OCI-M1 (cell line): ENCODE measurements around the gene HAGHL.
"Not testable (repeated sequence)": the region's sequence is repeated elsewhere in the genome, so short reads cannot be mapped to it uniquely, and the experiment has no call there.

ENCODE experiments used
- DNase-seq: peaks from one replicate; lab custom pipeline; 2025; lab: John Stamatoyannopoulos, UW

Gene HAGHL

DNA sequence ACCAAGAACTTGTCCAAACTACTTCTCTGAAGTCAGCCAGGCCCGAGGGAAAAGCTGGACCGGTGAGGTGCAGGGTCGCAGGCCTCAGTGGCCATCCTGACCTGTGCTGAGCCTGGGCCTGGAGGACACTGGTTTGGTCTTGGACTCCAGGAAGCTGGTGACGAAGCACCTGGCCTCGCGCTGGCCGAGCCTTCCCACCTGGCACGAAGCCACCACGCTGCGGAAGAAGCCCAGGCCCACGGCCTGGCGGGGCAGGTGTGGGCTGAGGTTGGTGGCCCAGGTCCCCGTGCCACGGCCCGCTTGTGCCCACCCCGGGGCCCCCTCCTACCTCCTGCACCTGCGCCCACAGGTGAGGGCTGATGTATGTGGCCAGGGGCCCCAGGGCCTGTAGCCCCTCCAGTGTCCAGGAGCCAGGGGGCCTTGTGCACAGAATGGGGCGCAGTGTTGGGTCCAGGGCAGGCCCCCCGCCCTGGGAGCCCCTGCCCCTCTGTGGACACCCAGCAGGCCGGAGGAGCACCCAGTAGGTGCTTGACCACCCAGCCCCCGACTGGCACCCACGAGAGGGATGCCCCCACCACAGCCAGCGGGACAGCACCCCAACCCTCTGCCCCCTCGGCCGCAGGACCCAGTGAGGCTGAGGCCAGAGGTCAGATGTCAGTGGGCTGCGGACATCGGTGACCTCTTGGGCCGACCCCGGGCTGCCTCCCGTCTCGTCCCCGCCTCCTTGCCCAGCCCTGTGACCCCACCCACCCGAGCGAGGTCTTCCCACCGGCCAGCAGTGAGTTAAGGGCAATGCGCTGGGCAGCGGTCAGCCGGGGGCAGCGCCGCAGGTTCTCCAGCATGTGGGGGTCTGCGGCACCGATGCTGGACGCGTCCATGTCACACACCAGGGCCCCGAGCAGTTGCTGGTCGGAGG lies 47.4 kb downstream of the HAGHL start:
- DNase-seq = no peak

- DNase-seq = no peak
Measured at GRCh38 chr16:775236-775796, 48.4 kb downstream of the HAGHL start.

DNA sequence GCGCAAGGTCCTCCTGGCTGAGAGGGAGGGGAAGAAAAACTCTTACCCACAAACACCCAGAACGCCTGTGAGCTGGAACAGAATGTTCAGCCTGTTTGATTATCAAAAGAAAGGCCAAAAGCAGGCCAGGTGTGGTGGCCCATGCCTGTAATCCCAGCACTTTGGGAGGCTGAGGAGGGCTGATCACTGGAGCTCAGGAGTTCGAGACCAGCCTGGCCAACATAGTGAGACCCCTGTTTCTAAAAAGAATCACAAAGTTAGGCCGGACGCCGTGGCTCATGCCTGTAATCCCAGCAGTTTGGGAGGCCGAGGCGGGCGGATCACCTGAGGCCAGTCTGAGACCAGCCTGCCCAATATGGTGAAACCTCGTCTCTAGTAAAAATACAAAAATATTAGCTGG lies 49.4 kb downstream of the HAGHL start:
- not testable (repeated sequence) for DNase-seq

DNA sequence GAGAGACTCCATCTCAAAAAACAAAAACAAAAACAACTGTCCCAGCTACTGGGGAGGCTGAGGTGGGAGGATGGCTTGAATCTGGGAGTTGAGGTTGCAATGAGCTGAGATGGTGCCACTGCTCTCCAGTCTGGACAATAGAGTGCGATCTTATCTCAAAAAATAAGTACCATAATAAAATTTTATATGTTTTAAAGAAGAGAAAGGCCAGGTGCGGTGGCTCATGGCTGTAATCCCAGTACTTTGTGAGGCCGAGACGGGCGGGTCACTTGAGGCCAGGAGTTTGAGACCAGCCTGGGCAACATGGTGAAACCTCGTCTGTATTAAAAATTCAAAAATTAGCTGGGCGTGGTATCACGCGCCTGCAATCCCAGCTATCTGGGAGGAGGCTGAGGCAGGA lies 49.9 kb downstream of the HAGHL start:
- DNase-seq = no peak

GRCh38 chr16:777826-778225 lies 50.9 kb downstream of the HAGHL start:
- peak; percentile 21 for DNase-seq

DNA sequence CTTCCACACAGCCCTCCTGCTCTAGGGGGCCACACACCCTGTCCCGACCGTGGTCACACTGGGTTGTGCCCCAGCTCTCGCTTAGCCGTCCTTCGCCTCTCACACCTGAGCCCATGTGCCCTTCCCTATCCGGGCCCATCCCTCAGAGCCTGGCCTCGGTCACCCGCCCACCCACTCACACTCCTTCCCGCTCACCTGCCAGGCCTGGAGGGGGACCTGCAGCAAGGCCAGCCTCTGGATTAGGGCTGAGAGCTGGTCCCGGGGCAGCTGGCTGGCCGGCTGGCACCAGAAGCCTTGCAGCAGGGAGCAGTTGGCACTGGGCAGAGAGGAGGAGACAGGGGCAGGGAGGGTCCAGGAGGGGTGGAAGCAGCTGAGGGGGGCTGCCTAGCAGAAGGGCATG lies 51.5 kb downstream of the HAGHL start:
- DNase-seq = no peak

GRCh38 chr16:778909-779527 lies 52.1 kb downstream of the HAGHL start:
- DNase-seq = no peak
